ENCODE measurements around the gene FAM135A.
"Not testable (repeated sequence)": the region's sequence is repeated elsewhere in the genome, so short reads cannot be mapped to it uniquely, and the experiment has no call there.

The FAM135A gene

GRCh38 chr6:70459699-70460098 is 46.4 kb downstream of the FAM135A start:
- not testable (repeated sequence) for DNase-seq (ENCODE audit: low read depth)

DNA sequence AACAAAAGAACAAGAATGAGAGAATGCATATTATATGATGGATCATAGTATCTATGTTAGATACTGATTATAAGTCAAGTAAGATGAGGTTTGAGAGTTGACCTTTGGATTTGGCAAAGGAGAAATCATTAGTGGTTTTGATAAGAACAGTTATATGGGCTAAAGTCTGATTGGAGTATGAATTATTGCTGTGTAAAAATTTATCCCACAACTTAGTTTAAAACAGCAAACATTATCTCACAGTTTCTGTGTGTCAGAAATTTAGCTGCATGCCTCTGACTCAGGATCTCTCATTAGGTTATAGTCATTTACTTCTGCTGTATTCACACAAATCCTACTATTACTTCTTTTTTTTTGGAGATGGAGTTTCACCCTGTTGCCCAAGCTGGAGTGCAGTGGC is 56.7 kb downstream of the FAM135A start:
- DNase-seq (ENCODE audit: low read depth) = no peak

DNA sequence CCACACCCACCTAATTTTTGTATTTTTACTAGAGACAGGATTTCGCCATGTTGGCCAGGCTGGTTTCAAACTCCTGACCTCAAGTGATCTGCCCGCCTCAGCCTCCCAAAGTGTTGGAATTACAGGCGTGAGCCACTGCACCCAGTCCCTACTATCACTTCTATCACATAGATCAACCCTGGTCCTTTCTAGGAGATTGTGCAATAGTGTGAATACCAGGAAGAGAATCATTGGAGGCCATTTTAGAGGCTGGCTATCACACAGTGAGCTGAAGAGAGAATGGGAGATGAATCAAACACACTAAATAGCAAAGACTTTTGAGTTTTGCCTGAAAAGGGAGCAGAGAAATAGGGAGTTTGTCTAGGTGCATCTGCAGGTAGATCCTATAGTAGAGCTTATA is 57.2 kb downstream of the FAM135A start:
- not testable (repeated sequence) for DNase-seq (ENCODE audit: low read depth)

- DNase-seq (ENCODE audit: low read depth) = no peak
Observed at GRCh38 chr6:70474751-70475150, 61.4 kb downstream of the FAM135A start.

GRCh38 chr6:70479236-70479635 is 65.9 kb downstream of the FAM135A start:
- DNase-seq (ENCODE audit: low read depth) = no peak

DNA sequence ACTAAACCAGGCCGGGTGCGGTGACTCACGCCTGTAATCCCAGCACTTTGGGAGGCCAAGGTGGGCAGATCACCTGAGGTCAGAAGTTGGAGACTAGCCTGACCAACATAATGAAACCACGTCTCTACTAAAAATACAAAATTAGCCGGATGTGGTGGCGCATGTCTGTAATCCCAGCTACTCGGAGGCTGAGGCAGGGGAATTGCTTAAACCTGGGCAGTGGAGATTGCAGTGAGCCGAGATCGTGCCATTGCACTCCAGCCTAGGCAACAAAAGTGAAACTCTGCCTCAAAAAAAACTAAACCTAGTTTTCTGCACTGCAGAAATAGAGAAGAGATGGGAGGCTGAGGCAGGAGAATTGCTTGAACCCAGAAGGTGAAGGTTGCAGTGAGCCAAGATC is 73.3 kb downstream of the FAM135A start:
- not testable (repeated sequence) for DNase-seq (ENCODE audit: low read depth)

DNA sequence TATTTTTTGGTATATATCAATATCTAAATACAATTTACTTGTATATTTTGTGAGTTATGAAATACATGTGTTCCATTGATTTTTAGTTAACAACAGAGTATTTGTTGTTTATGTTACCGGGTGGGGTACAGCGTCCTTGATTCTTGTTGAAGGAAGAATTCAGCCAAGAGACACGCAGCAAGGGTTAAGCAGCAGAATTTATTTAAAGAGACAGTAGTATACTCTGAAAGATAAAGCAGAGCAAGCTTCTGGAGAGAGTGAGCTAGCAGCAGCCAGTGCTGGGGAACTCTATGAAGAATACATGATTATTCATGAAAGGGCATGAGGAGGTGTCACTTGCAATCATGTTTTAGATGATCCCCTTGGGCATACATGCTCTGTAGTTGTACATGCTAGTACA is 76.1 kb downstream of the FAM135A start:
- DNase-seq (ENCODE audit: low read depth) = no peak

DNA sequence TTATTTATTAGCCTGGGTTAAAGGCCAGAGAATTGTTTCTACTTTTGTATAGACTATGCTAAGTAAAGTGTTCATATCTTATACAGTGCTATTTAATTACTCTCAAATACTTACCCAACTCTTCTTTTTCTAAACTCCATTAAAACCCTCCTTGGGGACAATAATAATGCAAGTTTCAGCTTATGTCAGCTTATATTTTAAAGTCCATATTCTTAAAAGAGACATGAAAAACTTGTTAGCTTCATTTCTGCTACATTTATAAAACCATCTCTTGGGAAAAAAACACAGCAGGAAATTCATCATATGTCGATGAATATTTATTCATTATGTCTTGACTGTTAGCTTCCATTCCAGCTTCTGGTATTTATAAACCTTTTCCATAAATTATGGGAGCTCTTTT is 81.5 kb downstream of the FAM135A start:
- no peak for DNase-seq (ENCODE audit: low read depth)

GRCh38 chr6:70495790-70496189 is 82.5 kb downstream of the FAM135A start:
- not testable (repeated sequence) for DNase-seq (ENCODE audit: low read depth)

- DNase-seq (ENCODE audit: low read depth) = no peak
Observed at GRCh38 chr6:70502484-70502883, 89.2 kb downstream of the FAM135A start.

- DNase-seq (ENCODE audit: low read depth) = no peak
Observed at GRCh38 chr6:70503813-70504465, 90.6 kb downstream of the FAM135A start.

DNA sequence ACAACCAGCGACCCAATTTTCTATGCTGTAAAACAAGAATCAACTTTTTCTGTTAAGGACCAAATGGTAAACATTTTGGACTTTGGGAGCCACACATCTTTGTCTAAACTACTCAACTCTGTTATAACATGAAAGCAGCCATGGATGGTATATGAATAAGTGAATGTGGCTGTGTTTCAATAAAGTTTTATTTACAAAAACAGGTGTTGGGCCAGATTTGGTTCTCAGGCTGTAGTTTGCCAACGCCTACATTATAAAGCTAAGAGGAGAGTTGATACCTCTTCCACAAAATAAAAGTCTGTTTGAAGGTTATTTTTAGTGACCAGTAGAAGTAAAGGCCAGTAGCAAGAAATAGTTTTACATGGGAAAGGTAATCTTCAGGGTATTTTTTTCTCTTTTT is 93.0 kb downstream of the FAM135A start:
- DNase-seq (ENCODE audit: low read depth) = no peak

DNA sequence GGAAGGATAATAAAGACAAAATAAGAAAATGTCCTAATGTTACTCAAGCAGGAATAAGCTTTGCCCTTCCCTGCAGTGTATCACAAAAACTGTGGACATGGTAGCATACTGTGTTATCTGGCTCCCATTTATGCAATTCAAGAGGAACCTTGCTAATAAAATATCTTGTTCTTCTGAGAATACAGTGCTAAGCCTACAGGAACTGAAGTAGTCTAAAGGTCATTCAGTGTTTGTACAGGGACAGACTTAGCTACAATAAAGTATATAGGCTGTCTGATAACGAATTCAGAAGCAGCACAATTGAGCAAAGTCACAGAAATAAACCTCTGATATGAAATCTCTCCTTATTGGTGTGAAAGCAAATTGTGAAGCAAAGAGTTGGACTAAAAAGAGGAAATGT is 93.9 kb downstream of the FAM135A start:
- DNase-seq (ENCODE audit: low read depth) = no peak

DNA sequence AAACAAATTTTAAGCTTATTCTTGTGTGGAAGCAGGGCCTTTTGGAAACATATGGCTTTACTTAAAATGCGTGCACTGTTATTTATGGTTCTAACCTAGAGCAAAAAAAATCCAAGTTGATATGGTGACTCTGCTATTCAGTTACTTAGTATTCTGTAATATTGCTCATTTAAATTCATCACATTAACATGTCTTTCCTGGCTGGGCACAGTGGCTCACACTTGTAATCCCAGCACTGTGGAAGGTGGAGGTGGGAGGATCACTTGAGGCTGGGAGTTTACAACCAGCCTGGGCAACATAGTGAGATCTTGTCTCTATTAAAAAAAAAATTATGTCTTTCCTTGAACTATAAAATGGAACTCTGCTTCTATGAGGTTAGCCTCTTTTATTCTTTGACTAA is 95.6 kb downstream of the FAM135A start:
- no peak for DNase-seq (ENCODE audit: low read depth)

GRCh38 chr6:70510600-70510999 is 97.3 kb downstream of the FAM135A start:
- no peak for DNase-seq (ENCODE audit: low read depth)

- DNase-seq (ENCODE audit: low read depth) = no peak
Observed at GRCh38 chr6:70518723-70519122, 105.4 kb downstream of the FAM135A start.

- no peak for DNase-seq (ENCODE audit: low read depth)
Observed at GRCh38 chr6:70520575-70520974, 107.3 kb downstream of the FAM135A start.

DNA sequence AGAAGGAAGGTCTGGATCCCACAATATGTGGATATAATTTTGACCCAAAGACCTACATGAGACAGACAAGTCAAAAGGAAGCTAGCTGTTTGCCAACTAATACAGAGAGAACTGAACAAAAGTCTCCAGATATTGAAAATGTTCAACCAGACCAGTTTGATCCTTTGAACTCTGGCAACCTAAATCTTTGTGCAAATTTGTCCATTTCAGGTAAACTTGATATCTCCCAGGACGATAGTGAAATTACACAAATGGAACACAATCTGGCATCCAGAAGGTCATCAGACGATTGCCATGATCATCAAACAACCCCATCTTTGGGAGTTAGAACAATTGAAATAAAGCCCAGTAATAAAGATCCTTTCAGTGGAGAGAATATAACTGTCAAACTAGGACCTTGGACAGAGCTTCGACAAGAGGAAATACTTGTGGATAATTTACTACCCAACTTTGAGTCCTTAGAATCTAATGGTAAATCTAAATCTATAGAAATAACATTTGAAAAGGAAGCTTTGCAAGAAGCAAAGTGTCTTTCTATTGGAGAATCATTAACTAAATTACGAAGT is 111.5 kb downstream of the FAM135A start:
- no peak for DNase-seq (ENCODE audit: low read depth)

DNA sequence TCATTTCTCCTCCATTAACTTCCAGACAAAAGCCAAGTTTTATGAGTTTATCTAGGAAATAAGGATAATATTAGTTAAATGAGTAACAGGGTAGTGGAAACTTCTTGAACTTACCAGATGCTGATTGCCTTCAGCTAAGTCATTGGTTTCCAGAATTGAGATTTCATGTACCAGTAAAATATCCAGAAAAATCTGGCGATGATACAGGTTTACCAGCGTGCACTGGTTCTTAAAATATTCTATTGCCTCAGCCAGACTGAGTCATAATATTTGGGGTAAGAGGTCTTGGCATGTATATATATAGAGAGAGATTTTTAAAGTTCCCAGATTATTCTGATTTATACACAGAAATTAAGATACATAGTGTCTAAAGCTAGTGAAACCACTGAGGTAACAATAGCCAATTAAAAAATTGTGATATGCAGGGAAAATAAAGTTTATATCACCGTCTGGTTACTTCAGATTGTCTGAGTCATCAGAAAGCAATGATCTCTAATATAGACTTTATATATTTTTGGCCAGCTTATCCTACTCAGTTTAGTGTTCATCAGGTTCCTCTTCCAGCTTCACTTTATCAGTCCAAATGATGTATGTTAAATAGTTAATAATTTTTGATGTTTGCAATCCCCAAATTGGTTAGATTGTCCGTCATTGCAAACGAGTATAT is 113.9 kb downstream of the FAM135A start:
- no peak for DNase-seq (ENCODE audit: low read depth)

DNA sequence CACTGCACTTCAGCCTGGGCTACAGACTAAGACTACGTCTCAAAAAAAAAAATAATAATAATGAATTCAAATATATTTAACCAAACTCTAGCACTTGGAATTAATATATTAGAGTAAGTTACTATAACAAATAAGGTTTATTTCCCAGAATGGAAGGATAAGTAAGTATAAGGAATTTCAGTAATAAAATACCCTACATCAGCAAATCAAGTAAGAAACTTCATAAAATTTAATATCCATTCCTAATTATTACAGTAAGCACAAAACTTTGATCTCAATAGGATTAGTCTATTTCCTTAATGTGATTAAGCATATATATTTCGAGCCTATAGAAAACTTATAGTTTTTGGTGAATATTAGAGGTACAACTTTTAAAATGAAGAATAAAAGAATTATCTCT is 116.7 kb downstream of the FAM135A start:
- no peak for DNase-seq (ENCODE audit: low read depth)

DNA sequence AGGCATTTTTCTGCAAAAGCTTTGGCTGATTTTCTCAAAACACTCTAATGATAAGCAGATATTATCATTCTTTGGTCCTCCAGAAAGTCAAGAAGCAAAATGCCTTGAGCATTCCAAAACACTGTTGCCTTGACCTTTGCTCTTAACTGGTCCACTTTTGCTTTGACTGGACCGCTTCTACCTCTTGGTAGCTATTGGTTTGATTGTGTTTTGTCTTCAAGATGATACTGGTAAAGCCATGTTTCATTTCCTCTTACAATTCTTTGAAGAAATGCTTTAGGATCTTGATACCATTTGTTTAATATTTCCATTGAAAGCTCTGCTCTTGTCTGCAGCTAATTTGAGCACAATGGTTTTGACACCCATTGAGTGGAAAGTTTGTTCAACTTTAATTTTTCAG is 117.8 kb downstream of the FAM135A start:
- no peak for DNase-seq (ENCODE audit: low read depth)

DNA sequence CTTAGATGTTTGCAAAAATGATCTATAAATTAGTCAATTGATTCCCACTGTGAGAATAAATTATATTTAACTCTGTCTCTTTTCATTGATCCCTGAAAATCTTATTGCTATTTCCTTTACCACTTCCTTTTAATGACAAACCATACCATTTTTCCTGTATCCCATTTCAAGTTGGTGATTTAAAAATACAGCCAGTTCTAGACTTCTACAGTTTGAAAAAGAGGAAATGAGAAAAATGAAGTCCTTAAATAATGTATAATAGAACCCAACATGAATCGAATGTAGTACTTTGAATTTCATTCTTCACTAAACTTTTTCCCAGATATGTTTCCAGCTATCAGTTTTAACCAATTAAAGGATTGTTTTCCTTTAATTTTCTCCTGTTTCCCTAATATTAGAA is 124.0 kb downstream of the FAM135A start:
- no peak for DNase-seq (ENCODE audit: low read depth)

GRCh38 chr6:70538376-70538775 is 125.1 kb downstream of the FAM135A start:
- DNase-seq (ENCODE audit: low read depth) = no peak

DNA sequence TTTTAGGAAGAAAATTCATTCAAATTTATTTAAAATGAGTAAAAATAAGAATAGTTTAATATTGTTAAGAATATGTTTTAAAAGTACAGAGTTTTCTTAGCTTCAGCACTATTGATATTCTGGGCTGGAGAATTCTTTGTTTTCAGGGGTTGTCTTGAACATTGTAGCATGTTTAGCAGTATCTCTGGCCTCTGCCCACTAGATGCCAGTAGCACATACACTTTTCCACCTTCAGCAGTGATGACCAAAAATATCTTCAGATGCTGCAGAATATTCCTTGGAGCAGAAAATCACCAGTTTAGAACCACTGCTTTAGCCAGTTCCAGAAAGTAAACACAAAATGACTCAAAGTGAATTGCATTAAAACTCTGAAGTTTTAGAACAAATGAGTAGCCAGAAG is 134.0 kb downstream of the FAM135A start:
- no peak for DNase-seq (ENCODE audit: low read depth)
